ENCODE data around the gene PRR5.
"Not testable (repeated sequence)": the region's sequence is repeated elsewhere in the genome, so short reads cannot be mapped to it uniquely, and the experiment has no call there.

Gene PRR5

GRCh38 chr22:44736581-44737405, 34.8 kb downstream of the PRR5 start:
- DNase-seq = no peak

GRCh38 chr22:44737406-44738346, 35.7 kb downstream of the PRR5 start:
- no peak for DNase-seq

DNA sequence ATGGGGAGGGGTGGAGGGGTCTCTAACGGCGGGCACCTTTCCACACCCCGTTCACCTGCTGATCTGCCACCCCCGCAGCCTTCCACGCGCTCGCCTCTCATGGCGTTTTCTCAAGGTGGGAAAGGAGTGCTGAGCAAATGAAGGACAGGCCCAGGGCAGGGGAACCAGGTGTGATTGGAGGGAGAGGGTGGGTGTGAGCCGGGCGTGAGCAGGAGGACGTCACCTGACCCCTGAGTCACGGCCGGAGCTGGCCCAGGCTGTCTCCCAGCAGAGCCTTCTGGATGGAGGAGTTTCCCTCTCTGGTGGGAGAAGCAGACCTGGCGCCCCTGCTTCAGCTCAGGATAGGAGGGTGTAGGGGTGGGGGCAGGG, 36.3 kb downstream of the PRR5 start:
- no peak for DNase-seq

DNA sequence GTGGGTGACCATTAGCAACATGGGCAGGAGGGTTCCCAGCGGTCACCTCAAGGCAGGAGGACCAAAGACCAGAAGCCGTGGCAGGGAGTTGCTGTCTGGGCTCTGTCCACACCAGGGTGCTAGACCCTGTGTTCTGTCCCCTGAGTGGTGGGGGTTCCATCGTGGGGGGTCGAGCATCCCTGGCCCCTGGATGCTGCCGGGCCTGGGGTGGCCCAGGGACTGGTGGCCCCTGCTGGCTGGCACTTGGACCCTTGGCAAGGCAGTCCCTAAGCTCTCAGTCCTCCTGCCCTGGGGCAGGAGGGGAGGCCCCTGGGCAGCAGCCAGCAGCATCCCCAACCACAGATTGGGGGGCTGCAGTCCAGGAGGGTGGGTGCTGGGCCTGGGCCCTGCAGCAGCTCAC, 37.0 kb downstream of the PRR5 start:
- DNase-seq = no peak

GRCh38 chr22:44739666-44740065, 37.7 kb downstream of the PRR5 start:
- not testable (repeated sequence) for DNase-seq

DNA sequence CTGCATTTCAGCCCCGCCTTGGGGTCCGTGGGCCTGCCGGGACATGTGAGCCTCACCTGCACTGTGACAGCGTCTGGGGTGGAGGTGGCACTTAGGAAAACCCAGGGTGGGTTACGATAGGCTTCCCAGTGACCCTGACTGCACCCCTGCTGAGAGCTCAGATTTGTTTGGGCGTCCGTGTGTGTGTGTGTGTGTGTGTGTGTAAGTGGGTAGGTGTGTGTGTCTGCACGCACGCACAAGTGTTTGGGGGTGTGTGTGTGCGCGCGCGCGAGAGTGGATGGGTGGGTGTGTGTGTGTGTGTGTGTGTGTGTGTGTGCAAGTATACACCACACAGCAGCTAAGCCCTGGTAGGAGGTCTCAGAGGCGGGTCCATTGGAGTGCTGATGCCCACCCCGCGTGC, 38.3 kb downstream of the PRR5 start:
- no peak for DNase-seq

GRCh38 chr22:44741929-44742328, 39.9 kb downstream of the PRR5 start:
- DNase-seq = no peak

DNA sequence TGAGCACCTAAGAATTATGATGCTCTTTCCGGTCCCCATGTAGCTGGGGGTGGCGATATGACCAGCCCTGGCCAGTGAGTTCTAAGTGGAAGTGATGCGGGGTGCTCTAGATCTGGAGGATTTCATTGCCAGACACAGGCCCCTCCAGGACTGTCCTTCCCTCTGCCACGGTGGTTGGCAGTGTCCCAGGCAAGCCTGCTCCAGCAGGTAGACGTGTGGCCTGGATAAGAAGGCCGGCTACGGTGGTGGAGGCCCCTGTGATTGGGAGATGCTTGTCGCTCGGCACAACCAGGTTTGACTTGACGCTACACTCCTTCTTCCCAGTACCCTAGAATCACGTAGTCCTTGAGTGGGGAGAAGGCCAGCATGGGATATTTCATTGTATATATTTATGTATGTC, 41.2 kb downstream of the PRR5 start:
- no peak for DNase-seq

GRCh38 chr22:44743804-44744211, 41.8 kb downstream of the PRR5 start:
- no peak for DNase-seq

GRCh38 chr22:44745853-44746789, 44.1 kb downstream of the PRR5 start:
- DNase-seq = no peak

DNA sequence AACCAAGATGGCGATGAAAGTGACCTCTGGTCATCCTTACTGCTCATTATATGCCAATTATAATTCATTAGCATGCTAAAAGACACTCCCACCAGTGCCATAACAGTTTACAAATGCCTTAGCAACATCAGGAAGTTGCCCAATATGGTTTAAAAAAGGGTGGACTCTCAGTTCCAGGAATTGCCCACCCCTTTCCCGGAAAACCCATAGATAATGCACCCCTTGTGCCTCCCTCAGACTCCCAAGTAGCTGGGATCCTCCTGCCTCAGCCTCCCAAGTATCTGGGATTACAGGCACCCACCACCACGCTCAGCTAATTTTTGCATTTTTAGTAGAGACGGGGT, 45.8 kb downstream of the PRR5 start:
- DNase-seq = not testable (repeated sequence)

DNA sequence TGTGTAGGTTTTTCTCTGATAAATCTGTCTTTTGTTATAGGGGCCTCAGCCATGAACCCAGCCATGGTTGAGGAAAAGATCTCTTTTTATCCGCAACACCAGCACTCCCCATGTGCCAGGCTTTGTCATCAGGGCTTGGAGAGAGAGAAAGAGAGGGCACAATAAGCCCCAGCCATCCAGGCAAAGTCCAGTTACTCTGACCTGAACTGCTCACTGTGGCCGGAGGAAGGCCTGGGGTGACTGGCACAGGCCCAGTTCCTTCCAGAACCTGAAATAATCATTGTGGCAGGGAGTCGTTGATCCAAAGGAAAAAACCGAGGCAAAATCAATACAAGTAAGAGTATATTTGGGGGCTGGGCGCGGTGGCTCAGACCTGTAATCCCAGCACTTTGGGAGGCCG, 46.5 kb downstream of the PRR5 start:
- DNase-seq = no peak

DNA sequence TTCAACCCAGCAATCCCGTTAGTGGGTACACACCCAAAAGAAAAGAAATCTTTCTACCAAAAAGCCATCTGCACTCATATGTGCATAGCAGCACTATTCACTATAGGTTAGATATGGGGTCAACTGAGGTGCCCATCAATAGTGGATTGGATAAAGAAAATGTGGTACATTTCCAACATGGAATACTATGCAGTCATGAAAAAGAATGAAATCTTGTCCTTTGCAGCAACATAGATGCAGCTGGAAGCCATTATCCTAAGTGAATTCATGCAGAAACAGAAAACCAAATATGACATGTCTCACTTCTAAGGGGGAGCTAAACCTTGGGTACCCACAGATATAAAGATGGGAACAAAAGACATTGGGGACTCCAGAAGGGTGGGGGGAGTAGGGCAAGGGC, 48.5 kb downstream of the PRR5 start:
- no peak for DNase-seq

DNA sequence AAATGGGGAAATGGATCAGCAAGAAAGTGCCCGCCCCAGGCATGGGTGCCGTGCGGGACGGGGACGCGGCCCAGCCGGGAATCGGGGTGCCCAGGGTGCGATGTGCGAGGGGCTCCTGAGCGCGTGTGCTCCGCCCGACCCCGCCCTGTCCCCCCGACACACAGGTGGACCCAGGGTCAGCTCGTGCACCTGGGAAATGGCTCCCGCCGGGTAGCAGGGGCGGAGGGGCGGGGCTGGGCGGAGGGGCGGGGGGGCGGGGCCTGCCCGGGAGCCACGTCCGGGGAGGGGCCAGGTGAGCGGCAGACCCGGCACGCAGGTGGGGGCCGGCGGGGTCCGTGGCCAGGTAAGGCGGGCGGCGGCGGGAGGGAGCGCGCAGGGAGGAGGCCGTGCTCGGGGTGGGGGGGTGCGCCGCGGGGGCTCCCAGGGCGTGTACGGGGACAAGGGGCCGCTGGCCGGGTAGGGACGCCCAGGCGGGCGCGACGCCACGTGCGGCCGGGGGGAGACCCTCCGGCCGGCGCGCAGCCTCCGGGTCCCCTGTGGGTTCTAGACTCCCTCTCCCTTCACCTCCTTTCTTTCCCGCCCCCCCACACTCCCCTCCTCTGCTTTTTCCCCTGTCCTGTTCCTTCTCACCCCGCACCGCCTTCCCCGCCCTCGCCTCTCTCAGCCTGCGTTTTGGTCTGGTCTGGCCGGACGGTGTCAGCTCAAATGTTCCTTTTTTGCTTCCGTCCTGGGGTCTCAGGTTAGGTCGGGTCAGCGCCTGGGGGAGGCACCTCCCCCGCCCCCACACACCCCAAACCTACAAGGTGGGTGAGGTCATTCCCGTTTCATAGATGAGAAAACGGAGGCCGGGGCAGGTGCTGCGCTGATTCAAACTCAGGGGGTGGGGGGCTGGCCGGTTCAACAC, 50.5 kb downstream of the PRR5 start, which contains the start of gene ARHGAP8:
Gene ARHGAP8 (plus strand): TSS at position 291 of the 904 bp plus-strand sequence. CDS start 33,953 bp downstream, outside the sequence.
- DNase-seq = no peak

- DNase-seq = no peak
Measured at GRCh38 chr22:44753189-44754042, 51.4 kb downstream of the PRR5 start.

DNA sequence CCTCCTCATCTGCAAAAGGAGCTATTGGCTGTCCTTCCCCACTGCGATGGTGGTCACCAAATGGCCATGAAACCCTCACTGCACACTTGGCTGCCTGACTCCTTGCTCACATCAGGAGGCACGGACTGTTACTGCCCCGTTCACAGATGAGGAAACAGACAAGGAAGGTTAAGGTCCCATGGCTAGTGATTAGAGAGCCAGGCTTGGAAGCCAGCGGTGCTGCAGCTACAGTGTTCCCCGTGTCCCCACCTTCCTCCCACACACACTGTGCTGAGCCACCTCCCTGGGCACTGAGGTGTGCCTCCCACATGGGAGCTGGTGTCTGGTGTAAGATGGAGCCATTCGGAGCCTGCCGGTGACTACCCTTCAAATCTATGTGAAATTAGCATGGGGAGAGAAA, 53.0 kb downstream of the PRR5 start:
- no peak for DNase-seq

- DNase-seq = no peak
Measured at GRCh38 chr22:44755417-44755816, 53.4 kb downstream of the PRR5 start.

DNA sequence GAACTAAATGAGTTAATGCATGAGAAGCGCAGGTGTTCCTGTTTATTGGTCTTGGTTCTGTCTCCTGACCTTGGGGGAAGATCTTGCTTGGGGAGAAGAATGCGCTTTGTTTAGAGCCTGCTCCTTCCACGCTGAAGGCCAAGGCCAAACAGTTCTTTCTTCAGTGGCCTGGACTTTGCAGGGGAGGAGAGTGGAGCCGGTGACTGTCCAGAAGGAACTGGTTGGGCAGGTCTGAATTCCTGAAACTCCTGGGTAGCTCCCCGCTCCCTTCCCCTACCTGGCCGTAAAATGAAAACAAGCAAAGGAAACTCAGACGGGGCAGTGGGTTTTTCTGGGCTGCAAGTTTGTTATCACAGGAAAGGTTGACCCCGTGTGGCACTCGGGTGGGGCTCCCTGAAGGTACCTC, 54.0 kb downstream of the PRR5 start:
- DNase-seq = no peak

DNA sequence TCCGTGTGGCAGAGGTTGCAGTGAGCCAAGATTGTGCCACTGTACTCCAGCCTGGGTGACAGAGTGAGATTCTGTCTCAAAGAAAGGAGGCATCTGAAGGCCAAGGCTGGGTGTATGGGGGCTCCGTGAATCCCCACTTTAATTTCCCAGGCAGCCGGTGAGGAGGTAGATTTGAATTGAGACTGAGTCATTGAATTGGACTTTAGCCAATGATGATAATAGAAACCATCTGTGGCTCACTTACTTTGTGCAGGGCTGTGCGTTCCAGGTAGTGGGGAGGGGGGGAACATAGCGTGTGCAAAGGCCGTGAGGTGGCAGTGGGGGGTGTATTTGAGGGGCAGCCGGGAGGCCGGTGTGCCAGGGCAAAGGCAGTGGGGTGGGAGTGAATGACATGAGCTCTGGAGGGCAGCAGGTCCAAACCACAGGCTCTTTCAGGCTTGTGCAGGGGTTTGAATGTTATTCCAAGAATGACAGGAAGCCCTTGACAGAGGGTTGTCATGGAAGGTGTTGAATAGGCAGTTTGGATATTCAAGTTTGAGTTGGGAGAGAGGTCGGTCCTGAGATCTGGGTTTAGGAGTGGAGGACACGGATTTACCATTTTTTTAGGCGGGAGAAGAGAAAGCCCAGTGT, 56.5 kb downstream of the PRR5 start:
- no peak for DNase-seq

DNA sequence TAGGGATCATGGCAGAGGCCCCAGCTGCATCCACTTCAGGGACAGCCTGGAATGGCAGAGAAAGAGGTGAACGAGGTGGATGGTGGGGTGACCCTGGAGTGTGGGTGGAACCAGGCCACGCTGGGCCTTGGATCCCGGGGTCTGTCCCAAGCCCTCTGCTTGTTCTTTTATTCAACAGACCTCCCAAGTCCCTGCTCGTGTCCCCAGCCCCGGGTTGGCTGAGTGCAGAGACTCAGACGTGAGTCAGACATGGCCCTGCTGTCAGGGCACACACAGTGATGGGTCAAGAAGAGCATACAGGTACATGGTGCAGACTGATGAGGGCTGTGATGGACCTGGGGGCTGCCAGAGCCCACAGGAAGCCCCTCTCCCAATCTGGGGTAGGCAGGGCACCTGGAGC, 57.0 kb downstream of the PRR5 start:
- no peak for DNase-seq
